HG03039 (cell line): Measurements from ENCODE around the gene SLF2.
"Not testable (repeated sequence)": the region's sequence is repeated elsewhere in the genome, so short reads cannot be mapped to it uniquely, and the experiment has no call there.

Source experiments
- ATAC-seq: cut with Tn5 transposase; IDR thresholded peaks from one replicate; pipeline ENCODE4 v1.9.1; 2021; ENCODE audit warnings: mild to moderate bottlenecking, moderate library complexity; ENCODE audit not compliant: unreplicated experiment

SLF2 gene

DNA sequence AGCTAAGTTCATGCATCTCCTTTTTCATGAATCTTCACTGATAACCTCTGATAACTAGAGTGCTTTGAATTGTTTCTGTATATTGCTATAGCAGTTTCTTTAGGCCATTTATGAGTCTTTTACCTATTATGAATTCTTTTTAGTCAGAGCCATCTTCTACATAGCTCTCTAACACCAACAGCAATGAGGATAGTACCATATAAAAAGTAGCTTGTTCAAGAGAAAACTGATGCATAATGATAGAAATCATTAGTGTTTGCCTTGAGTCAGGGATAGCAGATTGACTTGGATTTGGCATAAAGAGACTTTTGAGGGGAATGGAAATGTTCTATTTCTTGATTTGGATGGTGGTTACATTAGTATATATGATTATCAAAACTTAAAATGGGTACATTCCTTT, 30.7 kb downstream of the SLF2 start:
- ATAC-seq = no peak

DNA sequence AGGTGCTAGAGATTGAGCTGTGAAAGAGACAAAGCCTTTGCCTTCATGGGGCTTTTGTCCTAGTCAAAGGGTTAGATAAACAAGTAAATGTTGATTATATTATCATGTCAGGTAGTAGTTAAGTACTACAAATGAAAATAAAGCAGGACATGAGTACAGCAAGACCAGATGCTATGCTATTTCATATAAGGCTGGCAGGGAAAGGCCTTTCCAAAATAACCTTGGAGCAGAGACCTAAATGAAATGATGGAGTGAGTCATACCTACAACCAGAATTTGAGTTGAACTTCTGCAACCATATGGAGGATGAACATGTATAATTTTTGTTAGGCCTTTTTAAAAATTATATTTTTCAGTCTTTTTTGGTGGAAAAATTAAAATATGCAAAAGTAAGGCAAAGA, 33.0 kb downstream of the SLF2 start:
- no peak for ATAC-seq

DNA sequence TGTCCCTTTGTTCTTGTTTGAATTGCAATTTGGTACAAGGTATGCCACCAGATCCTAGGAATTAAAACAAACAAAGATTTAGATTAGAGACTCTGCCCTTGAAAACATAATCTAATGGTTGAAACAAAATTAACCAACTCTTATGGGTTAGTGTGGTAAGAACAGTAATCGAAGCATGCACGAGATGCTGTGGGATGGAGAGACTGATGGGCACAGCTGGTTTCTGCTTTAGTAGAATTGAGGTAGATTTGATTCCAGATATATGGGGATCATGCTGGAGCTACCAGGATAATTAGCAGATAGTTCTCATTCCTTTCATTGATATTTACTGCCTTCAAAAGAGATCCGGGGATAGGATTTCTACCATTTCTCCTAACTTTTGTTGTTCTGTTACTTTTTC, 36.2 kb downstream of the SLF2 start:
- ATAC-seq = no peak

DNA sequence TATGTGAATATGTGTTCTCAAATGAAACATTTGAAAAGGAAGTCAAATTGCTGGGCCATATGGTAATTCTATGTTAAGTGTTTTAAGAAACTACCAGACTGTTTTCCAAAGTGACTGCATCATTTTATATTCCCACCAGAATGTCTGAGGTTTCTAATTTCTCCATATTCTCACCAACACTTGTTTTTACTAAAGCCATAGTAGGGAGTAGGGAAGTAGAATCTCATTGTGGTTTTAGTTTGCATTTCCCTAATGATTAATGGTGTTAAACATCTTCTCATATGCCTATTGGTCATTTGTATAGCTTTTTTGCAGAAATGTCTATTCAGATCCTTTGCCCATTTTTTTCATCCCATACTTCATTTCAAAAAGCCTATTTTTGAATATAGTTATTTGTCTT, 47.5 kb downstream of the SLF2 start:
- ATAC-seq = no peak

DNA sequence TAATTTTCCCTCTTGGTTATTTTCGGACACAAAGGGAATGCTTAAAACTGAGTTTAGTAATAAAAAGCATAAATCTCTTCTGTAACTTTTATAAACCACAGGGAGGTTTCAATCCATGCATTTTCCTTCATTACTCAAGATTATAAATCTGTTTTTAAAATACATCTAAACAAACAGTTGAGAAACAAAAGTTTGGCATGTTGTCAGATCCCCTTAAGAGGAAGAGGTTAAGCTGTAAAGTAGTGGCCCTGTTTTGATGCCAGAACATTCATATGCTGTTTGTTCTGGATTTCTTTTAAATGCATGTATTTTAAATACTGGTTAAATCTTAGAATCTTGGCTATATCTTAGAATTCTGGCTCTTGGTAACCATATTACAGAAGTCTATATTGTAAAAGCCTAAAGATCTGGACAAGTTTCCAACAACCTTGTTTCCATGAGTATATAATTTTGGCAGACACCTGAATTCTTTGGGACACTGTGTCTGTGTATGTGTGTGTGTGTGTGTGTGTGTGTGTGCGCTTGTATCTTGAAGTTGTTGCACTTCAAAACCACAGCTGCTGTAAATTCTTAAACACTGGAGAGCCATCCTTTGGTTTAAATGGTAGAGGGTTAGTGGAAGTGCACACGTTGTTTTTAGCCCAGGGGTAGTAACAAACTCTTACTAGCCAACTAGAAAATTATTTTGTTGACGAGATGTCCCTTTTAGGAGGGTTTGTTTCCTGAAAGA, 49.8 kb downstream of the SLF2 start:
- ATAC-seq = no peak

DNA sequence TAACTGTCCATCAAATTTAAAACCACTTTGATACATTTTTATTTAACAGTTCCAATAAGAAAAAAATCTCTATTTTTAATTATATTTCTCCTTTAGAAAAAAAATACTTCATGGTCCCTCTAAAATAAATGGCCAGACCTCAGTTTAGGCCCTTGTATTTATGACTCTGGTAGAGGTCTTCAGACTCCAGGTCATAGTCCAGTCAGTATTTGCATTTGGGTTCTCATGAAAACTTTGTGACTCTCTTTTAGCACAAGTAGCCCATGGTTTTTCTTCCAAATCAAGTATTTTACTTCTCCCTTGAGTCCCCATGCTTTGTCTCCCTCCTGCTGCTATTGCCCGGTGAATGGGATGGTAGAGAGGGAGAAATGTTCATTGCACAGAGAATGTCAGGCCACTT, 51.1 kb downstream of the SLF2 start:
- no peak for ATAC-seq

DNA sequence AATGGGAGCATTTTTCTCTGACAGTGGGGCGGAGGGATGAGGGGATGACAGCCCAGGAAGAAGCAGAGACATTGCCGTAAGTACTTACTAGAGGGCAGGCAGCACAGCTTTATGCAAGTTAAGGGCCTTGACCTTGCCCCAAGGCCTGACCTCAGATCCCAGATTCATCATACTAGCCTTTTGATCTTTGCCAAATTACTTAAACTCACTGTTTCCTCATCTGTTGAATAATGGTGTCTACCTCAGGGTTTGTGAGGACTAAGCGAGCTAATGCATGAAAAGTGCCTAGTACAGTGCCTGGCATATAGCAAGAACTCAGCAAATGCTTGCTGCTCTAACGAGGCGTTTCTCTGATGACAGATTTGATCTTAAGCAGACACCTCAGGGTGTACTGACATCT, 53.1 kb downstream of the SLF2 start:
- ATAC-seq = no peak

DNA sequence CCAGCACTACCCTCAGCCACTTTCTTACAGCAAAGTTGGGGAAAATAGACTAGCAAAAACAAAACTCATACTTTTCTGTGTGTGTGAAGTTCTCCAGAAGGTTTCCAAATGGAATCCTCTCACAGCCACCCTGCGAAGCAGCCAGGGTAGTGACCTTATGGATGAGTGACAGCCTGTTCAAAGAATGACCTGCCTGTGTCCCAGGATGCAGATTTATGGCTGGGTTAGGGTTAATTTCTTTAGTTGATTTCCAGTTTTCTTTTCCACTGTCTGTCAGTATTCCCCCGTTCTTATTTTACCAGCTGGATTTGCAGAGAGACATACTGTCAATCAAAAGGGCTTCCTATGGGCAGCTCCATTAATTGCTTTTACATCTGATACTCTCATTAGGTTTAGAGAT, 54.1 kb downstream of the SLF2 start:
- ATAC-seq = no peak

DNA sequence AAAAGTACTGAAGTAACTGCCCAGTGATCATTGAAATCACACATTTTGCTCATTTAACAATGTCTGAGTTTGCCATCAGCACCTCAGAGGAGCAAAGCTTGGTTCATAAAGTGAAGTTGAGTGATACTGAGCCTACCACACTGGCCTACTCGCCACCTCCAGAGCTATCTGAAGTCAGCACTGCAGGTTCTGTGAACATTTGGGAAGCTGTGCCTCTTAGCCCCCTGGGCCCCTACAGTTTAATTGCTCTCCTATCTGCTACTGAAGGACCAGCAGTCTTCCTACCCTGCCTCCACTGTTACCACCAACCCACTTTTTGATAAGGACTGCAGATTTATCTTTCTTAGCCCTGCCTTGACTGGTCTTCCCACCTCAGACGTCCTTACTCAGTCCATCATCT, 54.6 kb downstream of the SLF2 start:
- ATAC-seq = no peak

DNA sequence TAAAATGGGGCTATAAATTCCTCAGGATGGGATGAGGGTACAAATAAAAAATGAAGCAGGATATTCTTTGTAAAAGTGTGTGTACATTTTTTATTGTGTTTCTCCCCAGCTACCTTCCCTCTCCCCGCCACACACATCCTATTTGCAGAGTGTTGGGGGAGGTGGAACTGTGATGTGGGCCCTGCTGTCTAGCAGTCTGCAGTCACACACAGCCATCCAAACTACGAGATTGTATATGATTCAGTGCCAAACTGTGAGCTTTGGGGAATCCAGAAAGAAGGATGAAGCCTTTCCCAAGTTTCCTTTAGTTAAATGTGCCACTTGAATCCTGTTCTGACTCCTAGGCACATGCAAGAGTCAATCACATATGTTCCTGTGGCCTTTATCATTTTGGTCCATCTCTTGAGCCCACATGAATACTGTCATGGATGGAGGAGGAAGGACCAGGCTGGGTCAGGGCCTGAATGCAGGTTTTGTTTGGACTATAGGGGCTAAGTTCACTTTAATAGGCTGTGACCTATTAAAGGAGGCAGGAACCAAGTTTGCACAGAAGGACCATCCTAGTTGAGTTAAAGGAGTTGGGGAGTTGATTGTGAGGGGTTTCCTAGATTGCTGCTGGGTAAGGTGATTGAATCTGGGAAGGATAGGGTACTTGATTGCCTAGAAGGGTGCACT, 55.4 kb downstream of the SLF2 start:
- no peak for ATAC-seq

DNA sequence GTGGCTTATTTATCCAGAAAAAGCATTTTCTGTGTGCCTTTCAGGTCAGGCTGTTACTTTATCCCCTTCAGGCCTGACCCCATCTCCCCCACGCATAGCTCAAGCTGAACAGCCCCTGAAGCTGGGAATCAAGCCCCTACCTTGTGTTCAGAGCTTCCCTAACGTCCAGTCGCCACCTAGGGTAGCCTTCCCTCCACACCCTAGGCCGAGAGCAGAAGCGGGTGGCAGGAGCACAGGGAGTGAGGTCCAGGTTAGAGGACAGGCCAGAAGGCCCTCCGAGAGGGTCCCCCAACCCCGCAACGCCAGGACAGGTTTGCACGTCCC, 56.1 kb downstream of the SLF2 start:
- ATAC-seq = no peak

DNA sequence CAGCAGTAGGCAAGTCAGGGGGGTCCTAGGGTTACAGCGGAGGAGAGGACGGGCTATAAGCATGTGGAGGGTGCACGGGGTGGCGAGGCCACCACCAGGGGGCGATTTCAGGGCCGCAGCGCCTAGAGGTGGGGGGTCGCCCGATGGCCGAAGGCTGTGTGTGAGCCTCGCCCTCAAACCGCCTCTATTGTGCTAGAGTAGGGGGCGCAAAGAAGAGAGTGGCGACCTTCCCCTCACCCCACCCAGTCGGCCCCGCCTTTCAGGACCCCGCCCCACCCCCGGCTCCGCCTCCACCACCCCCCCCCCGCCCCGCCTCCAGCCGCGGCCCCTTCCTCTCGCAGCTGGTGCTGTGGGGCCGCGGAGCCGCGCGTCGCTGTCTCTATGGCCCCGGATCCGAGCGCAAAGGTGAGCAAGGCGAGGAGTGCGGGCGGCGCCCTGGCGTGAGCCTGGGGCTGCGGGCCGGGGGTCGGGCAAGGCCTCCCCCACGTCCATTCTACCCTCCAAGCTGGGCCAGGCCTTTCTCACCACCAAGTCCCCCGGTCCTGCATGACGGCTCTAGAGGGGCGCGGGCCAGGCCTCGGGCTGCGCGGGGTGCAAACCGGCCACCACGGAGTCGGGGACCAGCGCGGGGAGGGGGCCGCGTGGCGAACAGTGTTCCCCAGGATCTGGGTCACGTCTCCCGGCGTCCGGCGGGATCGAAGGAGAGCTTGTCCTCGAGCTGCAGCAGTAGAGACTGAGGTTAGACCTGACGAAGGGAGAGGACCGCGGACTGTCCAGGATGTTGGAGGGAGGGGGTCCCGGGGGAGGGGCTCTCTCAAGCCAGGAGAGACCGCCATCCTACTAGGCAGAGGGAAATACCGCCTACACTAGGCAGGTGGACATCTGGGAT, 56.7 kb downstream of the SLF2 start, which contains the start of gene SEMA4G:
SEMA4G (plus strand) TSS at position 318 of the 889 bp plus-strand sequence. CDS start 3,409 bp downstream, outside the sequence.
- no peak for ATAC-seq

DNA sequence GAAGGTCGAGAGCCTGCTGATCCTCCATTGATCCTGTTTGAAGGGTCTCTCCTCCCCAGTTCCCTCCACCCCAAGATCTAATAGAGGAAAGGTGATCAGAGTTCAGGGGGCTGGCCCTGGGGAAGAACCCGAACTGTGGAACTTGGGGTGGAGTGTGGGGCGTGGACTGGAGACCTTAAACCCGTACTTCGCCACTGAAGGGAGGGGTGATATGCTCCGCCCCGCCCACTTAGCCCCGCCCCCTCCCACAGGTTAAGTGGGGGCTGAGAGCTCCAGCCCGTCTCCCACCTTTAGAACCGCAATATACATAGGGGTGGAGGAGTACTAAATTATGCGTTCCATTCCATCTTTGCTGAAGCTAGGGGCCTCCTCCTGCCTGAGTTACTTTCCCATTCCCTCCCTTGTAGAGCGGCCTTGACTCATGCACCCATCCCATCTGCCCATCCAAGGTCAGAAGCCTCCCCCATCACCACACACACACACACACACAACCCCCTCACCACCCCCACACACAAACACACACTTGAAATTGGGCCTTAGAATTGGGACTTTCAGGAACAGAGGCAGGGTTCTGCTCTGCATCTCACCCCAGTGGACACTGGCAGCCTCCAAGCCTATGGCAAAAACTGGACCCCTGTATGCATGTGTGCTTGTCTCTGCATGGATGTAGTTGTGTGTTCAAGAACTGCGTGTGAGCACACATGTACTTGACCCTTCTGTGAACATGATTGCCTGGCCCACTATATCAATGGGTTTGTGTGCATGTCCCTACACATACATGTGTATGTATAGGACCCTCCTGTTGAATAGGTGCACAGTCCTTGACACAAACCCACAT, 57.5 kb downstream of the SLF2 start:
- no peak for ATAC-seq

DNA sequence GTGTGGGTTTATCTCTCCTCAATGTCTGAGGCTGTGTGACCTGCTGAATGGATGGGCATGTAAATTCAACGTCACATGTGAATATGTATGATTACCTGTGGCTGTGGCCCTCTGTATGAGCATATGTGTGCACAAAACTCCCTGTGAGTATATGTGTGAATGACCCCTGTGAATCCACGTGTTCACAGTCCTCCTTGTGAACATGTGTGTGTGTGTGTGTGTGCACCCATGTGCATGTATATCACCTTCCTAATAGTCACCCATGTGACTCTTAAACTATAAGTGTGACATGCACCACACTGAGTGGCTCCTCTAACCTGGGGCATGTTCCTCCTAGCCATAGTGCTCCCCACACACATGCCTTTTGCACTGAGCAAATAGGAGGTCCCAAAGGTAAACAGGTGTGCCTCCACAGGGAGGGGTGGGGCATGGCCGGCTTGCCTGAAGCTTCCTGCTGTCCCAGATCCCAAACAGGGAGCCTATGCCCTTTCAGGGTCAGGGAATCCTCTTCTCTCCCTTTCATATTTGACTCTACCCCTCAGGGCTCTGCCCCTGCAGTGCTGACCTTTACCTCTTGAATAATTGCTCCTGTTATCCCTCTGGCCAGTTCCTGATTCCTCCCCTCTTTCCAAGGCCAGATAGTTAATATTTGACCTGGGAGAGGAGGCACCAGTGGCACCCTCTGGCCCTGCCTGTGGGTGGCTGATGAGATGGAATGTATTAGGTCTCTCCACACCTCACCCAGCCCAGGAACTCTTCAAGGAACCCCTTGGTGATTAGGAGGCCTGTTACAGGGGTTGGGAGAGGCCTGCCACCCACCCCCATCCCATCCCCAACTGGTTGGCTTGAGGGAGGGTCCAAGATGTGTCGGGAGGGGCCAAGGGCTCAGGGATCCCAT, 58.4 kb downstream of the SLF2 start:
- no peak for ATAC-seq

DNA sequence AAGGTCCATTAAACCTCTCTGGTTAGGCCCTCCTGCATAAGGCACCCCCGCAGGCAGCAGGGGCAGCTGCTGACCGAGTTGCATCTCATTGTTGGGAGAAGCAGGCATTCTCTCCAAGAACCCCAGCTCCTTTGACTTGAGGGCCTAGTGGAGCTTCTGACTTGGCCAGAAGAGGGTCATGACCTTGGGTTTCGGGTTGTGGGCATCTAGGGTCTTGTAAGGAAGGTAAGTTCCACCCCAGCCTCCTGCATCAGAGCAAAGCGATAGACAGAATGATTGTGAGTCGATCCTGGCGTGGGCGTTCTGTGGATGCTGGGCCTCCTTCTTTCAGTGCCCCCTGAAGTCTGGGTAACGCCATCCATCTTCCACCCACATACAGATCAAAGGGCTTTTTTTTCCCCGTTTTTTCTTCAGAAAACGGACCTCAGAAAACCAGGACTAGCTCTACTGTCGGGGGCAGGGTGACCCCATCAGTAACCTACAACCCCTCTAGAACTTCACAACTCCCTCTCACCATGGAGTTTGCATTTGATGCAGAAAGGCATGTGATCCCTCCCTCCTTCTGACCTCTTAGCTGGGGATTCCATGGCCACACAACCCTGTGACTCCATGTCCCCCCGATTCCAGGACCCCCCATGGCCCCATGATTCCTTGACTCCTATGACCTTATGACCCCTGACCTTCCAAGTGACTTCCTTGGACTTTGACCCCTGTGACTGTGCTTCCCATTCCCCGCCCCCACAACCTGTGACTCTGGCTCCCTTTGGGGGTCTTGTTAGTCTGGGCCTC, 59.5 kb downstream of the SLF2 start:
- no peak for ATAC-seq

DNA sequence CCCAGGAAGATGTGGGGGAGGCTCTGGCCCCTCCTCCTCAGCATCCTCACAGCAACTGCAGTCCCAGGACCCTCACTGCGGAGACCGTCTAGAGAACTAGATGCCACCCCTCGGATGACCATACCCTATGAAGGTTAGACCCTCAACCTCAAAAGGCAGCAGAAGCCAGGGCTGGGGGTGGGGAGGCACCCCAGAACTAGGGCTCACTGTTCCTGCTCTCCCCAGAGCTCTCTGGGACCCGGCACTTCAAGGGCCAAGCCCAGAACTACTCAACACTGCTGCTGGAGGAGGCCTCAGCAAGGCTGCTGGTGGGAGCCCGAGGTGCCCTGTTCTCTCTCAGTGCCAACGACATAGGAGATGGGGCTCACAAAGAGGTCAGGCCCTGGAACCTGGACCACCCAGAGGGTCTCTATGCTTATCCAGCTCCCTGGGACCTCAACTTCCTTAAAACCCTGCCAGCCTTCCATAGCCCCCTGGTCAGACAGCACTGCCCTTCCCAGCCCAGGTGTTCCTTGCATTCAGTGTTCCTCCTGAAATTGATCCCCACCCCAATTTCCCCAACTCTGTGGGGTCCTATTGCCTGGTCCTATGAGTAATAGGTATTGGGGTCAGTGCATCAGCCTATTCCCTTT, 60.3 kb downstream of the SLF2 start:
- no peak for ATAC-seq

DNA sequence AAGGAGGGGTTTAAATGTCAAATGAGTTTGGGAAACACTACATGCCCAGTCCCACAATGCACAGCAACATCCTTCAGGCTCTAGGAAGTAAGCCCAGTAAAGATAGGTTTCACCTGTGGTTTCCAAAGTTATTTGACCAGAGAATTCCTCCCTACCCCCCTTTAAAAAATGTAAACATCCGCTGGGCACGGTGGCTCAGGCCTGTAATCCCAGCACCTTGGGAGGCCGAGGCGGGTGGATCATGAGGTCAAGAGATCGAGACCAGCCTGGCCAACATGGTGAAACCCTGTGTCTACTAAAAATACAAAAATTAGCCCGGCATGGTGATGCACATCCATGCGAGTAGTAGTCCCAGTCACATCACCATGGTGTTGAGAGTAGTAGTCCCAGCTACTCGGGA, 62.6 kb downstream of the SLF2 start:
- ATAC-seq = not testable (repeated sequence)

DNA sequence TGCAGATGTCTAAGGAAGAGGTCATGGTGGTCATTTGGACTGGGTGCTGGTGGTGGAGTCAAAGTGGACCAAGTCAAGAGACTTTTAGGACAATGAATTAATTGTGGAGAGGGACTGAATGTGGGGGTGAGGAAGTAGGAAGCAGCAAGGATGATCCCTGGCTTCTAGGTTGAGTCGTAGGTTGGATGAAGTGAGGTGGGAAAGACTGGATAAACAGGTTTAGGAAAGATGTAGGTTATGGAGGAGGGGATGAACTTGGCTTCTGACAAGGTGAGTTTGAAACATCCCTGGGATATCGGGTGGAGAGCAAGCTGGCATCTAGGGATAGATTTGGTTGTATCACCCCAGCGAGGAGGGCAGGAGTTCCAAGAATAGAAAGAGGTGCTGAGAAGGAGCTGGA, 64.1 kb downstream of the SLF2 start:
- no peak for ATAC-seq

DNA sequence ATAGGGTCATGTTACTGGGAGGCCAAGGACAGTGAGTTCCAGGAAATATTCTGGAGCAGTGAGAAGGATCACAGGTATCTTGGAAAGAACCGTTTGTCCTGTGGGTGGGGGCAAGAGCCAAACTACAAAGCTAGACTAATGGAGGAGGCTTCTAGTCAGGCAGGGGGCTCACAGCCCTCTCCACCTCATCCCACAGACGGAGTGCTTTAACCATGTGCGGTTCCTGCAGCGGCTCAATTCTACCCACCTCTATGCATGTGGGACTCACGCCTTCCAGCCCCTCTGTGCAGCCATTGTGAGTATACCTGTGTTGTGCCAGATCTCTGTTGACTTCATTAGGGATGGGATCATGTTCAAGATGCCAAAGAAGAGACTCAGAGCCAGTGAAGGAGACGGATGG, 64.7 kb downstream of the SLF2 start:
- ATAC-seq = no peak
